Measurements from ENCODE around the gene MED12L. TPM values are rescaled to one million over a fixed set of nuclear protein-coding genes. Genes with fewer than 3 reads are reported as not detected.
A peak's percentile ranks its signal among the peaks of the same experiment; 100 is the strongest.

Gene MED12L
- total RNA-seq, 1 donor: 2.2 TPM

- Histone ChIP-seq H3K27ac (ENCODE audit: low read depth, low read length) (no peak overlapping the region), H3K4me2 (ENCODE audit: insufficient read depth, low read length) (no peak overlapping the region), H3K27me3 (ENCODE audit: insufficient read depth, low read length) (no peaks in the 10 kb centered on the region), H3K9me3 (ENCODE audit: low read depth, low read length) (no peaks in the 10 kb centered on the region), H3K79me2 (ENCODE audit: insufficient read depth, low read length) (no peaks in the 10 kb centered on the region), H2AFZ (ENCODE audit: low read length) (no peak overlapping the region), H4K20me1 (ENCODE audit: insufficient read depth, low read length) (no peaks in the 10 kb centered on the region), H3K36me3 (ENCODE audit: insufficient read depth, low read length) (no peaks in the 10 kb centered on the region), H3K4me1 (ENCODE audit: insufficient read depth, low read length) (no peaks in the 10 kb centered on the region), H3K4me3 (ENCODE audit: insufficient read depth, low read length) (no peak overlapping the region)
- peak; percentile 18 for TF ChIP-seq CTCF (IDR thresholded peaks at IDR 0.05; ENCODE audit: extremely low read depth, low read depth, low read length)
- no peak for DNase-seq (ENCODE audit: insufficient read length, low spot score, missing footprints)
Measured at GRCh38 chr3:151210676-151211381, 125.4 kb downstream of the MED12L start.

- Histone ChIP-seq H3K4me2 (ENCODE audit: insufficient read depth, low read length) (no peak overlapping the region), H3K27ac (ENCODE audit: low read depth, low read length) (no peak overlapping the region), H3K27me3 (ENCODE audit: insufficient read depth, low read length) (no peaks in the 10 kb centered on the region), H3K79me2 (ENCODE audit: insufficient read depth, low read length) (no peaks in the 10 kb centered on the region), H3K4me3 (ENCODE audit: insufficient read depth, low read length) (no peak overlapping the region), H3K9me3 (ENCODE audit: low read depth, low read length) (no peaks in the 10 kb centered on the region), H3K36me3 (ENCODE audit: insufficient read depth, low read length) (no peaks in the 10 kb centered on the region), H4K20me1 (ENCODE audit: insufficient read depth, low read length) (no peaks in the 10 kb centered on the region), H3K4me1 (ENCODE audit: insufficient read depth, low read length) (peaks cover 13% of the 10 kb centered on the region), H2AFZ (ENCODE audit: low read length) (no peak overlapping the region)
- DNase-seq (ENCODE audit: insufficient read length, low spot score, missing footprints): no peak
- TF ChIP-seq CTCF (IDR thresholded peaks at IDR 0.05; ENCODE audit: extremely low read depth, low read depth, low read length): no peak
Measured at GRCh38 chr3:151213151-151213550, 127.7 kb downstream of the MED12L start.

GRCh38 chr3:151213881-151214280 lies 128.4 kb downstream of the MED12L start:
- no peak overlapping the region for H3K4me2 ChIP-seq (ENCODE audit: insufficient read depth, low read length)
- no peak overlapping the region for H3K27ac ChIP-seq (ENCODE audit: low read depth, low read length)
- no peaks in the 10 kb centered on the region for H4K20me1 ChIP-seq (ENCODE audit: insufficient read depth, low read length)
- DNase-seq (ENCODE audit: insufficient read length, low spot score, missing footprints): no peak
- no peaks in the 10 kb centered on the region for H3K9me3 ChIP-seq (ENCODE audit: low read depth, low read length)
- no peak overlapping the region for H3K4me3 ChIP-seq (ENCODE audit: insufficient read depth, low read length)
- H3K79me2 ChIP-seq (ENCODE audit: insufficient read depth, low read length): no peaks in the 10 kb centered on the region
- H2AFZ ChIP-seq (ENCODE audit: low read length): no peak overlapping the region
- peaks cover 20% of the 10 kb centered on the region for H3K4me1 ChIP-seq (ENCODE audit: insufficient read depth, low read length)
- no peaks in the 10 kb centered on the region for H3K36me3 ChIP-seq (ENCODE audit: insufficient read depth, low read length)
- no peaks in the 10 kb centered on the region for H3K27me3 ChIP-seq (ENCODE audit: insufficient read depth, low read length)
- TF ChIP-seq CTCF (IDR thresholded peaks at IDR 0.05; ENCODE audit: extremely low read depth, low read depth, low read length): no peak

GRCh38 chr3:151214459-151214858 lies 129.0 kb downstream of the MED12L start:
- no peak for TF ChIP-seq CTCF (IDR thresholded peaks at IDR 0.05; ENCODE audit: extremely low read depth, low read depth, low read length)
- Histone ChIP-seq H3K4me1 (ENCODE audit: insufficient read depth, low read length) (peaks cover 22% of the 10 kb centered on the region), H3K36me3 (ENCODE audit: insufficient read depth, low read length) (no peaks in the 10 kb centered on the region), H3K27ac (ENCODE audit: low read depth, low read length) (no peak overlapping the region), H3K79me2 (ENCODE audit: insufficient read depth, low read length) (no peaks in the 10 kb centered on the region), H3K4me2 (ENCODE audit: insufficient read depth, low read length) (no peak overlapping the region), H2AFZ (ENCODE audit: low read length) (no peak overlapping the region), H3K4me3 (ENCODE audit: insufficient read depth, low read length) (no peak overlapping the region), H4K20me1 (ENCODE audit: insufficient read depth, low read length) (no peaks in the 10 kb centered on the region), H3K9me3 (ENCODE audit: low read depth, low read length) (no peaks in the 10 kb centered on the region), H3K27me3 (ENCODE audit: insufficient read depth, low read length) (no peaks in the 10 kb centered on the region)
- no peak for DNase-seq (ENCODE audit: insufficient read length, low spot score, missing footprints)
